OCI-LY3 (cell line): Measurements from ENCODE around the gene ZNF841.

Experiments used
- H2AFZ ChIP-seq: fragments of 200-600, 300-600 bp; shearing (Covaris generic); 2 replicates; pipeline ENCODE4 v1.6.0; 2014; ENCODE audit warnings: antibody characterized with exemption, low read depth, low read length
- H3K27ac ChIP-seq: fragments of 200-600, 300-600 bp; sonication (generic); 2 replicates; pipeline ENCODE4 v1.5.1; 2014; ENCODE audit warnings: mild to moderate bottlenecking, low read length, moderate library complexity, mixed read lengths
- H3K27me3 ChIP-seq: fragments of 200-600, 300-600 bp; sonication (generic); 2 replicates; pipeline ENCODE4 v1.6.1; 2014; ENCODE audit warnings: low read depth, low read length, mixed read lengths
- H3K36me3 ChIP-seq: fragments of 200-600, 300-600 bp; sonication (generic); replicated peaks from 2 replicates; pipeline ENCODE3; 2014; ENCODE audit warnings: low read depth, low read length, mixed read lengths
- H3K4me1 ChIP-seq: fragments of 300-600, 200-600 bp; sonication (generic); 2 replicates; pipeline ENCODE4 v1.6.1; 2014; ENCODE audit warnings: low read length, mixed read lengths
- H3K4me2 ChIP-seq: fragments of 200-600, 300-600 bp; sonication (generic); 2 replicates; pipeline ENCODE4 v1.6.1; 2014; ENCODE audit warnings: low read length, mixed read lengths
- H3K4me3 ChIP-seq: fragments of 300-600, 200-600 bp; sonication (generic); 2 replicates; pipeline ENCODE4 v1.5.1; 2014; ENCODE audit warnings: antibody characterized with exemption, mild to moderate bottlenecking, low read length, moderate library complexity
- H3K79me2 ChIP-seq: fragments of 300-600, 200-600 bp; shearing (Covaris generic); 2 replicates; pipeline ENCODE4 v1.6.1; 2014; ENCODE audit warnings: mild to moderate bottlenecking, low read length, mixed read lengths
- H3K9ac ChIP-seq: fragments of 300-600, 200-600 bp; shearing (Covaris generic); 2 replicates; pipeline ENCODE4 v1.6.0; 2014; ENCODE audit warnings: mild to moderate bottlenecking, low read length, moderate library complexity
- H3K9me3 ChIP-seq: fragments of 200-600, 300-600 bp; shearing (Covaris generic); 2 replicates; pipeline ENCODE4 v1.6.1; 2014; ENCODE audit warnings: low read length, mixed read lengths; ENCODE audit not compliant: insufficient read depth
- H4K20me1 ChIP-seq: fragments of 200-600, 300-600 bp; sonication (generic); 2 replicates; pipeline ENCODE4 v1.6.1; 2016; ENCODE audit warnings: low read length, mixed read lengths; ENCODE audit not compliant: insufficient read depth
- CTCF ChIP-seq: fragments of 200-600, 300-600 bp; sonication (generic); IDR thresholded peaks from 2 replicates; pipeline ENCODE4 v1.5.1; 2014; ENCODE audit warnings: antibody characterized with exemption, low read length, low read depth
- EZH2phosphoT487 ChIP-seq: fragments of 200-600 bp; shearing (Covaris generic); IDR thresholded peaks from 2 replicates; pipeline ENCODE4 v1.6.1; 2018; ENCODE audit warnings: antibody characterized with exemption, mixed run types, low read depth

ZNF841 gene

GRCh38 chr19:52115526-52116053, 20.0 kb upstream of the ZNF841 start:
- Histone ChIP-seq H3K9me3 (peaks cover 89% of the 10 kb centered on the region), H3K36me3 (peaks cover 69% of the 10 kb centered on the region), H3K4me2 (no peak overlapping the region), H3K4me3 (no peak overlapping the region), H3K79me2 (no peaks in the 10 kb centered on the region), H2AFZ (no peak overlapping the region), H3K27ac (no peak overlapping the region), H3K27me3 (no peaks in the 10 kb centered on the region), H3K4me1 (no peaks in the 10 kb centered on the region), H4K20me1 (no peaks in the 10 kb centered on the region), H3K9ac (no peak overlapping the region)
- no peak for TF ChIP-seq CTCF
- no peak for TF ChIP-seq EZH2phosphoT487

- Histone ChIP-seq H3K9ac (no peak overlapping the region), H3K9me3 (peaks cover 87% of the 10 kb centered on the region), H3K36me3 (peaks cover 60% of the 10 kb centered on the region), H3K4me3 (no peak overlapping the region), H2AFZ (no peak overlapping the region), H3K27ac (no peak overlapping the region), H3K4me1 (no peaks in the 10 kb centered on the region), H4K20me1 (no peaks in the 10 kb centered on the region), H3K4me2 (no peak overlapping the region), H3K27me3 (no peaks in the 10 kb centered on the region), H3K79me2 (no peaks in the 10 kb centered on the region)
- TF ChIP-seq EZH2phosphoT487: no peak
- TF ChIP-seq CTCF: no peak
Measured at GRCh38 chr19:52114691-52115090, 19.1 kb upstream of the ZNF841 start.

- Histone ChIP-seq H3K36me3 (peaks cover 39% of the 10 kb centered on the region), H3K27me3 (no peaks in the 10 kb centered on the region), H3K4me1 (no peaks in the 10 kb centered on the region), H3K79me2 (no peaks in the 10 kb centered on the region), H3K4me3 (no peak overlapping the region), H4K20me1 (no peaks in the 10 kb centered on the region), H3K4me2 (no peak overlapping the region), H2AFZ (no peak overlapping the region), H3K9me3 (peaks cover 81% of the 10 kb centered on the region), H3K9ac (no peak overlapping the region), H3K27ac (no peak overlapping the region)
- no peak for TF ChIP-seq EZH2phosphoT487
- TF ChIP-seq CTCF: no peak
Measured at GRCh38 chr19:52112624-52113023, 17.1 kb upstream of the ZNF841 start.

GRCh38 chr19:52110780-52111179, 15.2 kb upstream of the ZNF841 start:
- TF ChIP-seq EZH2phosphoT487 (no peak), CTCF (no peak)
- H3K9me3 ChIP-seq: peaks cover 74% of the 10 kb centered on the region

More at GRCh38 chr19:52110780-52111179, 15.2 kb upstream of the ZNF841 start:
- Histone ChIP-seq H3K9ac (no peak overlapping the region), H3K79me2 (no peaks in the 10 kb centered on the region), H3K27me3 (no peaks in the 10 kb centered on the region), H3K36me3 (peaks cover 23% of the 10 kb centered on the region), H3K4me1 (no peaks in the 10 kb centered on the region), H2AFZ (no peak overlapping the region), H3K4me2 (no peak overlapping the region), H3K4me3 (no peak overlapping the region), H4K20me1 (no peaks in the 10 kb centered on the region), H3K27ac (no peak overlapping the region)
